ENCODE measurements around the gene NDUFS7.

NDUFS7 gene

GRCh38 chr19:1396019-1396767, 12.5 kb downstream of the NDUFS7 start:
- H3K27ac ChIP-seq (ENCODE audit: low read depth, low read length): no peak overlapping the region
- no peaks in the 10 kb centered on the region for H3K4me1 ChIP-seq (ENCODE audit: control insufficient read depth, insufficient read depth, low read length)
- H3K9ac ChIP-seq (ENCODE audit: low read depth, low read length): no peak overlapping the region
- H3K36me3 ChIP-seq (ENCODE audit: control insufficient read depth, insufficient read depth, low read length): peaks cover 7% of the 10 kb centered on the region
- H3K9me3 ChIP-seq (ENCODE audit: control insufficient read depth, insufficient read depth, low read length): no peaks in the 10 kb centered on the region
- no peaks in the 10 kb centered on the region for H3K27me3 ChIP-seq (ENCODE audit: control insufficient read depth, insufficient read depth, low read length)
- H3K4me3 ChIP-seq (ENCODE audit: low read depth, low read length): no peak overlapping the region

- Histone ChIP-seq H3K36me3 (ENCODE audit: control insufficient read depth, insufficient read depth, low read length) (peaks cover 6% of the 10 kb centered on the region; the same call in 1 of the 2 replicates), H3K9me3 (ENCODE audit: control insufficient read depth, insufficient read depth, low read length) (no peaks in the 10 kb centered on the region), H3K27me3 (ENCODE audit: control insufficient read depth, insufficient read depth, low read length) (no peaks in the 10 kb centered on the region), H3K9ac (ENCODE audit: low read depth, low read length) (no peak overlapping the region), H3K27ac (ENCODE audit: low read depth, low read length) (no peak overlapping the region), H3K4me1 (ENCODE audit: control insufficient read depth, insufficient read depth, low read length) (no peaks in the 10 kb centered on the region), H3K4me3 (ENCODE audit: low read depth, low read length) (no peak overlapping the region)
These were observed 13.3 kb downstream of the NDUFS7 start for GRCh38 chr19:1396768-1397679.

- H3K9ac ChIP-seq (ENCODE audit: low read depth, low read length): no peak overlapping the region
- no peak overlapping the region for H3K4me3 ChIP-seq (ENCODE audit: low read depth, low read length)
- H3K27me3 ChIP-seq (ENCODE audit: control insufficient read depth, insufficient read depth, low read length): no peaks in the 10 kb centered on the region
- no peaks in the 10 kb centered on the region for H3K4me1 ChIP-seq (ENCODE audit: control insufficient read depth, insufficient read depth, low read length)
- H3K27ac ChIP-seq (ENCODE audit: low read depth, low read length): no peak overlapping the region
- H3K36me3 ChIP-seq (ENCODE audit: control insufficient read depth, insufficient read depth, low read length): 0 out of 2 replicates have a peak, but pooled peaks cover under 1% of the 10 kb centered on the region
- no peaks in the 10 kb centered on the region for H3K9me3 ChIP-seq (ENCODE audit: control insufficient read depth, insufficient read depth, low read length)
These were observed 14.1 kb downstream of the NDUFS7 start for GRCh38 chr19:1397838-1398237.

- Histone ChIP-seq H3K27ac (ENCODE audit: low read depth, low read length) (no peak overlapping the region), H3K4me3 (ENCODE audit: low read depth, low read length) (no peak overlapping the region), H3K4me1 (ENCODE audit: control insufficient read depth, insufficient read depth, low read length) (no peaks in the 10 kb centered on the region), H3K9ac (ENCODE audit: low read depth, low read length) (no peak overlapping the region), H3K27me3 (ENCODE audit: control insufficient read depth, insufficient read depth, low read length) (no peaks in the 10 kb centered on the region), H3K36me3 (ENCODE audit: control insufficient read depth, insufficient read depth, low read length) (no peaks in the 10 kb centered on the region), H3K9me3 (ENCODE audit: control insufficient read depth, insufficient read depth, low read length) (no peaks in the 10 kb centered on the region)
These were observed 15.4 kb downstream of the NDUFS7 start for GRCh38 chr19:1399079-1399478.

GRCh38 chr19:1399745-1400144, 16.0 kb downstream of the NDUFS7 start:
- Histone ChIP-seq H3K9ac (ENCODE audit: low read depth, low read length) (no peak overlapping the region), H3K4me1 (ENCODE audit: control insufficient read depth, insufficient read depth, low read length) (no peaks in the 10 kb centered on the region)

GRCh38 chr19:1400281-1401137, 16.8 kb downstream of the NDUFS7 start:
- Histone ChIP-seq H3K27ac (ENCODE audit: low read depth, low read length) (peak overlapping the region; percentile 27), H3K27me3 (ENCODE audit: control insufficient read depth, insufficient read depth, low read length) (no peaks in the 10 kb centered on the region), H3K4me1 (ENCODE audit: control insufficient read depth, insufficient read depth, low read length) (no peaks in the 10 kb centered on the region), H3K4me3 (ENCODE audit: low read depth, low read length) (peak overlapping the region; percentile 73), H3K9ac (ENCODE audit: low read depth, low read length) (no peak overlapping the region), H3K36me3 (ENCODE audit: control insufficient read depth, insufficient read depth, low read length) (no peaks in the 10 kb centered on the region), H3K9me3 (ENCODE audit: control insufficient read depth, insufficient read depth, low read length) (no peaks in the 10 kb centered on the region)

More at GRCh38 chr19:1399745-1400144, 16.0 kb downstream of the NDUFS7 start:
- Histone ChIP-seq H3K36me3 (ENCODE audit: control insufficient read depth, insufficient read depth, low read length) (no peaks in the 10 kb centered on the region), H3K9me3 (ENCODE audit: control insufficient read depth, insufficient read depth, low read length) (no peaks in the 10 kb centered on the region), H3K27me3 (ENCODE audit: control insufficient read depth, insufficient read depth, low read length) (no peaks in the 10 kb centered on the region), H3K27ac (ENCODE audit: low read depth, low read length) (no peak overlapping the region), H3K4me3 (ENCODE audit: low read depth, low read length) (no peak overlapping the region)

- Histone ChIP-seq H3K4me1 (ENCODE audit: control insufficient read depth, insufficient read depth, low read length) (peaks cover 1% of the 10 kb centered on the region; the same call in 1 of the 2 replicates), H3K4me3 (ENCODE audit: low read depth, low read length) (peak within 1 kb of the TSS; percentile 73), H3K27me3 (ENCODE audit: control insufficient read depth, insufficient read depth, low read length) (no peaks in the 10 kb centered on the region), H3K9me3 (ENCODE audit: control insufficient read depth, insufficient read depth, low read length) (no peaks in the 10 kb centered on the region), H3K36me3 (ENCODE audit: control insufficient read depth, insufficient read depth, low read length) (no peaks in the 10 kb centered on the region), H3K9ac (ENCODE audit: low read depth, low read length) (no peak within 1 kb of the TSS), H3K27ac (ENCODE audit: low read depth, low read length) (peak within 1 kb of the TSS; percentile 27)
These were observed 17.6 kb downstream of the NDUFS7 start, which contains the start of gene GAMT for GRCh38 chr19:1401138-1401888. Gene GAMT, minus strand, starts transcription at chr19:1401542. Its CDS starts 66 bp downstream, at chr19:1401476.

- H3K9me3 ChIP-seq (ENCODE audit: control insufficient read depth, insufficient read depth, low read length): no peaks in the 10 kb centered on the region
- no peak overlapping the region for H3K27ac ChIP-seq (ENCODE audit: low read depth, low read length)
- no peaks in the 10 kb centered on the region for H3K36me3 ChIP-seq (ENCODE audit: control insufficient read depth, insufficient read depth, low read length)
- H3K4me1 ChIP-seq (ENCODE audit: control insufficient read depth, insufficient read depth, low read length): peaks cover 4% of the 10 kb centered on the region; the same call in 1 of the 2 replicates
- no peak overlapping the region for H3K9ac ChIP-seq (ENCODE audit: low read depth, low read length)
- H3K4me3 ChIP-seq (ENCODE audit: low read depth, low read length): peak overlapping the region; percentile 73
- no peaks in the 10 kb centered on the region for H3K27me3 ChIP-seq (ENCODE audit: control insufficient read depth, insufficient read depth, low read length)
These were observed 18.1 kb downstream of the NDUFS7 start for GRCh38 chr19:1401889-1402217.

- Histone ChIP-seq H3K36me3 (ENCODE audit: control insufficient read depth, insufficient read depth, low read length) (no peaks in the 10 kb centered on the region), H3K27ac (ENCODE audit: low read depth, low read length) (no peak overlapping the region), H3K9me3 (ENCODE audit: control insufficient read depth, insufficient read depth, low read length) (no peaks in the 10 kb centered on the region), H3K27me3 (ENCODE audit: control insufficient read depth, insufficient read depth, low read length) (no peaks in the 10 kb centered on the region), H3K9ac (ENCODE audit: low read depth, low read length) (no peak overlapping the region), H3K4me1 (ENCODE audit: control insufficient read depth, insufficient read depth, low read length) (peaks cover 4% of the 10 kb centered on the region; the same call in 1 of the 2 replicates), H3K4me3 (ENCODE audit: low read depth, low read length) (no peak overlapping the region)
These were observed 18.8 kb downstream of the NDUFS7 start for GRCh38 chr19:1402411-1403070.

Data from HUES48 (cell line).